Suprapubic skin (tissue), 3 donors: Measurements from ENCODE around the gene TSPYL2.

Experiments used
- EP300 ChIP-seq: sonication (generic); formaldehyde crosslinking; IDR thresholded peaks from one replicate; pipeline ENCODE4 v1.6.1; 2017; ENCODE audit warnings: antibody characterized with exemption
- TF ChIP-seq, protein P1 (sequence below), 2 donors: fragments of 200-600 bp in 1 of 2; fragments of 450-650 bp in 1 of 2; sonication (generic) in 1 of 2; IDR thresholded peaks; one replicate each; pipeline ENCODE4 v1.5.1; 2016 to 2019; ENCODE audit warnings: antibody characterized with exemption in 2 of 2, mild to moderate bottlenecking in 1 of 2, moderate library complexity in 1 of 2

DNA sequence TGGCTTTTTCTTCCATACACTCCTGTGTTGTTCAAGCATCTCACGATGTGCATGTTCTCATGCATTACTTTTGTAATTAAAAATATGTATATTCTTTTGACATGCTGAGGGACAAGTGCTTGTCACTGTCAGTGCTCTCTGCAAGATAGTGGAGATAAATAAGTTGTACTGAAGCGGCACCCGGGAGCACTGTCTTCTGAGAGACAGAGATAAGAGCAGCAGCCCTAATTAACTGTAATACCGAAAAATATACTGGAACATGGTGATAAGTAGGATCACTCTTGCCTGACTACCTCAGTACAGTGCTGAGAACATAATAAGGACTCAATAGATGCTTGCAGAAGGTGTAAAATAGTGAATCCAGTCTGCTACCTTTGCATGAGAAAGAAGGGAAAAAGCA, 42.9 kb upstream of the TSPYL2 start:
- TF ChIP-seq, protein P1, sequence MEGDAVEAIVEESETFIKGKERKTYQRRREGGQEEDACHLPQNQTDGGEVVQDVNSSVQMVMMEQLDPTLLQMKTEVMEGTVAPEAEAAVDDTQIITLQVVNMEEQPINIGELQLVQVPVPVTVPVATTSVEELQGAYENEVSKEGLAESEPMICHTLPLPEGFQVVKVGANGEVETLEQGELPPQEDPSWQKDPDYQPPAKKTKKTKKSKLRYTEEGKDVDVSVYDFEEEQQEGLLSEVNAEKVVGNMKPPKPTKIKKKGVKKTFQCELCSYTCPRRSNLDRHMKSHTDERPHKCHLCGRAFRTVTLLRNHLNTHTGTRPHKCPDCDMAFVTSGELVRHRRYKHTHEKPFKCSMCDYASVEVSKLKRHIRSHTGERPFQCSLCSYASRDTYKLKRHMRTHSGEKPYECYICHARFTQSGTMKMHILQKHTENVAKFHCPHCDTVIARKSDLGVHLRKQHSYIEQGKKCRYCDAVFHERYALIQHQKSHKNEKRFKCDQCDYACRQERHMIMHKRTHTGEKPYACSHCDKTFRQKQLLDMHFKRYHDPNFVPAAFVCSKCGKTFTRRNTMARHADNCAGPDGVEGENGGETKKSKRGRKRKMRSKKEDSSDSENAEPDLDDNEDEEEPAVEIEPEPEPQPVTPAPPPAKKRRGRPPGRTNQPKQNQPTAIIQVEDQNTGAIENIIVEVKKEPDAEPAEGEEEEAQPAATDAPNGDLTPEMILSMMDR (IDR thresholded peaks at IDR 0.05) = no peak
- no peak for TF ChIP-seq EP300
